Measurements from ENCODE around the gene DDR1.
"Not testable (repeated sequence)": the region's sequence is repeated elsewhere in the genome, so short reads cannot be mapped to it uniquely, and the experiment has no call there.

DDR1 gene

GRCh38 chr6:30894381-30894780 lies 10.1 kb downstream of the DDR1 start:
- no peak for DNase-seq (ENCODE audit: low spot score)

- no peak for DNase-seq (ENCODE audit: low spot score)
Observed at GRCh38 chr6:30894935-30895334, 10.6 kb downstream of the DDR1 start.

- no peak for DNase-seq (ENCODE audit: low spot score)
Observed at GRCh38 chr6:30895343-30895742, 11.0 kb downstream of the DDR1 start.

GRCh38 chr6:30896541-30896940 lies 12.2 kb downstream of the DDR1 start:
- no peak for DNase-seq (ENCODE audit: low spot score)

GRCh38 chr6:30897882-30898281 lies 13.6 kb downstream of the DDR1 start:
- no peak for DNase-seq (ENCODE audit: low spot score)

- DNase-seq (ENCODE audit: low spot score): no peak
Observed at GRCh38 chr6:30898750-30899360, 14.5 kb downstream of the DDR1 start.

- no peak for DNase-seq (ENCODE audit: low spot score)
Observed at GRCh38 chr6:30900863-30901417, 16.6 kb downstream of the DDR1 start.

- no peak for DNase-seq (ENCODE audit: low spot score)
Observed at GRCh38 chr6:30901436-30901835, 17.1 kb downstream of the DDR1 start.

GRCh38 chr6:30902196-30902595 lies 17.9 kb downstream of the DDR1 start:
- not testable (repeated sequence) for DNase-seq (ENCODE audit: low spot score)

- no peak for DNase-seq (ENCODE audit: low spot score)
Observed at GRCh38 chr6:30902709-30903108, 18.4 kb downstream of the DDR1 start.

GRCh38 chr6:30903236-30903635 lies 18.9 kb downstream of the DDR1 start:
- DNase-seq (ENCODE audit: low spot score): no peak

GRCh38 chr6:30907290-30907757 lies 23.0 kb downstream of the DDR1 start:
- not testable (repeated sequence) for DNase-seq (ENCODE audit: low spot score)

- DNase-seq (ENCODE audit: low spot score): peak; percentile 82
Observed at GRCh38 chr6:30907758-30908591, 23.7 kb downstream of the DDR1 start, which contains the start of gene GTF2H4. Gene GTF2H4 (plus strand): TSS chr6:30908207.

- no peak for DNase-seq (ENCODE audit: low spot score)
Observed at GRCh38 chr6:30908700-30909099, 24.4 kb downstream of the DDR1 start.

GRCh38 chr6:30910473-30910872 lies 26.2 kb downstream of the DDR1 start:
- DNase-seq (ENCODE audit: low spot score): not testable (repeated sequence)

GRCh38 chr6:30912746-30913520 lies 28.6 kb downstream of the DDR1 start:
- DNase-seq (ENCODE audit: low spot score): no peak

GRCh38 chr6:30913721-30914075 lies 29.4 kb downstream of the DDR1 start:
- DNase-seq (ENCODE audit: low spot score): no peak

GRCh38 chr6:30914076-30914853 lies 29.9 kb downstream of the DDR1 start, which contains the start of gene VARS2:
Gene VARS2 (plus strand): TSS chr6:30914238. CDS start chr6:30914837, 599 bp downstream.
- DNase-seq (ENCODE audit: low spot score): peak; percentile 93

- DNase-seq (ENCODE audit: low spot score): no peak
Observed at GRCh38 chr6:30914854-30915590, 30.7 kb downstream of the DDR1 start.

- peak; percentile 72 for DNase-seq (ENCODE audit: low spot score)
Observed at GRCh38 chr6:30915591-30915946, 31.2 kb downstream of the DDR1 start.

GRCh38 chr6:30917041-30917440 lies 32.7 kb downstream of the DDR1 start:
- no peak for DNase-seq (ENCODE audit: low spot score)

Measured in HuH-7.5 (cell line).